GM06990 (cell line): ENCODE measurements around the gene HLA-A.
"Not testable (repeated sequence)": the region's sequence is repeated elsewhere in the genome, so short reads cannot be mapped to it uniquely, and the experiment has no call there.

ENCODE experiments used
- DNase-seq: peaks from one replicate; pipeline ENCODE4 v3.0.0-alpha.2; 2011; ENCODE audit not compliant: insufficient read length; ENCODE audit errors: extremely low read depth
- H3K27me3 ChIP-seq: replicated peaks from 2 replicates; pipeline ENCODE4 v1.6.0; 2011; ENCODE audit warnings: low read length; ENCODE audit not compliant: control insufficient read depth, insufficient read depth
- H3K36me3 ChIP-seq: 2 replicates; pipeline ENCODE4 v1.5.1; 2011; ENCODE audit warnings: low read length; ENCODE audit not compliant: control insufficient read depth, insufficient read depth
- H3K4me3 ChIP-seq: replicated peaks from 2 replicates; pipeline ENCODE4 v1.5.1; 2011; ENCODE audit warnings: low read depth, mild to moderate bottlenecking, control low read depth, low read length
- CTCF ChIP-seq: IDR thresholded peaks from 2 replicates; pipeline ENCODE4 v1.5.1; 2011; ENCODE audit warnings: low read length, control low read depth, mild to moderate bottlenecking, inconsistent platforms; ENCODE audit not compliant: insufficient read depth, poor library complexity, severe bottlenecking

Gene HLA-A

GRCh38 chr6:29926413-29927274, 15.7 kb upstream of the HLA-A start:
- no peaks in the 10 kb centered on the region for H3K36me3 ChIP-seq
- peak overlapping the region; percentile 74 for H3K4me3 ChIP-seq
- DNase-seq: peak; percentile 79
- TF ChIP-seq CTCF: no peak
- H3K27me3 ChIP-seq: no peaks in the 10 kb centered on the region

GRCh38 chr6:29927275-29927569, 15.1 kb upstream of the HLA-A start:
- Histone ChIP-seq H3K27me3 (no peaks in the 10 kb centered on the region), H3K36me3 (no peaks in the 10 kb centered on the region), H3K4me3 (peak overlapping the region; percentile 58)
- DNase-seq: no peak
- no peak for TF ChIP-seq CTCF

- no peaks in the 10 kb centered on the region for H3K36me3 ChIP-seq
- TF ChIP-seq CTCF: no peak
- no peak overlapping the region for H3K4me3 ChIP-seq
- no peaks in the 10 kb centered on the region for H3K27me3 ChIP-seq
- DNase-seq: no peak
Measured at GRCh38 chr6:29927841-29928388, 14.4 kb upstream of the HLA-A start.

DNA sequence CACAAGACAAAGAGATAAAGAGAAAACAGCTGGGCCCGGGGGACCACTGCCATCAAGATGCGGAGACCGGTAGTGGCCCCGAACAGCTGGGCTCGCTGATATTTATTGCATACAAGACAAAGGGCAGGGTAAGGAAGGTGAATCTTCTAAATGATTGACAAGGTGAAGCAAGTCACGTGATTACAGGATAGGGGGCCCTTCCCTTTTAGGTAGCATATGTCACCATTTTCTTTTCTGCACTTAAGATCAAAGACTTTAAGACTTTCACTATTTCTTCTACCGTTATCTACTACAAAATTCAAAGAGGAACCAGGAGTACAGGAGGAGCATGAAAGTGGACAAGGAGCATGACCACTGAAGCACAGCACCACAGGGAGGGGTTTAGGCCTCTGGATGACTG, 12.3 kb upstream of the HLA-A start:
- H3K36me3 ChIP-seq, H3K4me3 ChIP-seq, DNase-seq, H3K27me3 ChIP-seq: not testable (repeated sequence)

- Histone ChIP-seq H3K4me3 (no peak overlapping the region), H3K36me3 (no peaks in the 10 kb centered on the region), H3K27me3 (no peaks in the 10 kb centered on the region)
- no peak for DNase-seq
- no peak for TF ChIP-seq CTCF
Measured at GRCh38 chr6:29933955-29934354, 8.4 kb upstream of the HLA-A start.

DNA sequence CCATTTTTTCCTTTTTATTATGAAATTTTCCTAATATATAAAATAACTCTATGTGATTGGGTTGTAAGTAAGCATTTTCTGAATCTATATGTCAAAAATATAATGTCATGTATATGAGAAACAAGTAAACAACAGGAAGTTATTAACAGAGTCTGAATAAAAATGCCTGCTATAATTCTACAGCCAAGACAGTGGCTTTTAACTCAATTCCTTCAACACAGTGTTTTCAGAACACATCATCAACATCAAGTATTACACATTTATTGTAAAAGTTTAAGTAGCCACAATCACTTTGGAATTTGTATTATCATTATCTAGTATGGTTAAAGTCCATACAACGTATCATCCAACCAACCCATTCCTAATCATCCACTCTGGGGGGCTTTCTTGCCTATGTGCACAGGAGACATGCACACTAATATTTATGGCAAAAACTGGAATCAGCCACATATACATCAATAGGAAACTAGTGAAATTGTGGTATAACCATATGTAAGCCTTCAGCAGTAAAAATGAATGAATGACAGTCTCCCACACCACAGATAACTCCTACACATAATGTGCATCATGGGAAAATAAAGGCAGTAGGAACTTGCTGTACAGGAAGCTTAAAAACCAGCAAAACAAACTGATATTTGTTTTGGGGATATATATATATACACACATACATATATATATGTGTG, 6.9 kb upstream of the HLA-A start:
- Histone ChIP-seq H3K4me3 (no peak overlapping the region), H3K27me3 (no peaks in the 10 kb centered on the region)
- TF ChIP-seq CTCF: no peak

More for the DNA sequence above, 6.9 kb upstream of the HLA-A start:
- H3K36me3 ChIP-seq: no peaks in the 10 kb centered on the region
- no peak for DNase-seq
